ENCODE data around the gene KRT86. TPM values are rescaled to one million over a fixed set of nuclear protein-coding genes. Genes with fewer than 3 reads are reported as not detected.
A peak's percentile ranks its signal among the peaks of the same experiment; 100 is the strongest.

The KRT86 gene
- total and polyA plus RNA-seq, 2 donors from 2014 or later, result 1.3 TPM; not detected in 1

DNA sequence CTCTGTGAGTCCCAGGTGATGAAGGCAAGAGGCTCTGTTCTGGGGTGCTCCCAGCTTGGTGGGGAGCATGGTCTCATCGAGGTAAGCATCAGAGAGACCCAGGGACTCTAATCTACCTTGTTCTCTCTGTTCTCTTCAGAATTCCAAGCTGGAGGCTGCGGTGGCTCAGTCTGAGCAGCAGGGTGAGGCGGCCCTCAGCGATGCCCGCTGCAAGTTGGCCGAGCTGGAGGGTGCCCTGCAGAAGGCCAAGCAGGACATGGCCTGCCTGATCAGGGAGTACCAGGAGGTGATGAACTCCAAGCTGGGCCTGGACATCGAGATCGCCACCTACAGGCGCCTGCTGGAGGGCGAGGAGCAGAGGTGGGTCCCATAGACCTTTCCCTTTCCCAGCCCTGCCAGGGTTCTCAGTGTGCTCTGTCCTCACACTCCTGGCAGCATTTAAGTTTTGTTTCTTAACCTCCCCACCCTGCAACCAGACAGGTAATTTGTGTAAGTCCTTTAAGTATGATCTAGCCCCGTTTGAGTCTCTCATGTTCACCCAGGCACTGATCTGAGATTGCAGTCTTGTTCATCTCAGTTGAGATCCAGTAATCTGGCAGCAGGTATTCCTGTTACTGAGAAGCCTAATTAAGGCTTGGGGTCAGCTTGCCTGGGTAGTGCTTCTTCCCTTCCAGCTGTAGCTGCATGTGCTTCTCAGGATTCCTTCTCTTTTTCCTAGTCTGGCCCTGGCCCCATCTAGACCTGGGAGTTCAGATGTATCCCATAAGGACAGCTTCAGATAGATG is 31.7 kb downstream of the KRT86 start:
- TF ChIP-seq, protein P1, sequence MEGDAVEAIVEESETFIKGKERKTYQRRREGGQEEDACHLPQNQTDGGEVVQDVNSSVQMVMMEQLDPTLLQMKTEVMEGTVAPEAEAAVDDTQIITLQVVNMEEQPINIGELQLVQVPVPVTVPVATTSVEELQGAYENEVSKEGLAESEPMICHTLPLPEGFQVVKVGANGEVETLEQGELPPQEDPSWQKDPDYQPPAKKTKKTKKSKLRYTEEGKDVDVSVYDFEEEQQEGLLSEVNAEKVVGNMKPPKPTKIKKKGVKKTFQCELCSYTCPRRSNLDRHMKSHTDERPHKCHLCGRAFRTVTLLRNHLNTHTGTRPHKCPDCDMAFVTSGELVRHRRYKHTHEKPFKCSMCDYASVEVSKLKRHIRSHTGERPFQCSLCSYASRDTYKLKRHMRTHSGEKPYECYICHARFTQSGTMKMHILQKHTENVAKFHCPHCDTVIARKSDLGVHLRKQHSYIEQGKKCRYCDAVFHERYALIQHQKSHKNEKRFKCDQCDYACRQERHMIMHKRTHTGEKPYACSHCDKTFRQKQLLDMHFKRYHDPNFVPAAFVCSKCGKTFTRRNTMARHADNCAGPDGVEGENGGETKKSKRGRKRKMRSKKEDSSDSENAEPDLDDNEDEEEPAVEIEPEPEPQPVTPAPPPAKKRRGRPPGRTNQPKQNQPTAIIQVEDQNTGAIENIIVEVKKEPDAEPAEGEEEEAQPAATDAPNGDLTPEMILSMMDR (IDR thresholded peaks at IDR 0.05; ENCODE audit: borderline replicate concordance, extremely low read depth, insufficient read depth), result no peak
- Histone ChIP-seq H3K27me3 (ENCODE audit: control insufficient read depth, insufficient read depth, low read length) (no peaks in the 10 kb centered on the region), H3K4me3 (ENCODE audit: low read length in 3 of 3) (no peak overlapping the region)

DNA sequence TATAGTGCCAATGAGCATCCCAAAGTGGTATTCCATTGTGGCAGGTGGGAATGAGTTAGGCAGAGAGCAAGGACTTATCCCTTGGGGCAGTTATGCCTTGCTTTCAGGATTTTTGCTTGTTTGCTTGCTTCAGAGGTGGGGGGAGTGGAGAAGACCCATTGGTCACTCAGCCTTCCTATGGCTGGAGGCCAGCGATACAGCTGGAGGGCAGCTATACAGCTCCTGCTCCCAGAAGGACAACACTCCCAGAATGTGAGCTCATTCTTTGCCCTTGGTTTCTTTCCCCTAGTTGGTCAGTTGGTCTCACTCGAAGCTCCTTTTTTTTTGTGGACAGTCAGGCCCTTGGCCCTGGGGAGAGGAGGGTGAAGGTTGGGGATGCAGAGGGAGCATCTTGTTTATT is 32.3 kb downstream of the KRT86 start:
- no peaks in the 10 kb centered on the region for H3K27me3 ChIP-seq (ENCODE audit: control insufficient read depth, insufficient read depth, low read length)
- no peak overlapping the region for H3K27ac ChIP-seq (ENCODE audit: low read depth in 2 of 2, low read length in 2 of 2)
- TF ChIP-seq, protein P1 (IDR thresholded peaks at IDR 0.05; ENCODE audit: borderline replicate concordance, extremely low read depth, insufficient read depth), result no peak

More for the DNA sequence above, 31.7 kb downstream of the KRT86 start:
- no peaks in the 10 kb centered on the region for H3K4me1 ChIP-seq (ENCODE audit: control insufficient read depth in 2 of 3, insufficient read depth in 2 of 3, low read depth in 1 of 3, low read length in 3 of 3)
- H3K9ac ChIP-seq (ENCODE audit: low read length in 3 of 3), result no peak overlapping the region
- no peak overlapping the region for H3K27ac ChIP-seq (ENCODE audit: low read depth in 2 of 2, low read length in 2 of 2)
- no peaks in the 10 kb centered on the region for H3K36me3 ChIP-seq (ENCODE audit: control insufficient read depth in 2 of 3, insufficient read depth in 3 of 3, low read length in 3 of 3)
- no peaks in the 10 kb centered on the region for H3K9me3 ChIP-seq (ENCODE audit: control insufficient read depth in 2 of 3, insufficient read depth in 1 of 3, low read length in 3 of 3)
- intact Hi-C loops (cut with DNase I), result no loop called here
- FAIRE-seq (no peak), DNase-seq (no peak)

DNA sequence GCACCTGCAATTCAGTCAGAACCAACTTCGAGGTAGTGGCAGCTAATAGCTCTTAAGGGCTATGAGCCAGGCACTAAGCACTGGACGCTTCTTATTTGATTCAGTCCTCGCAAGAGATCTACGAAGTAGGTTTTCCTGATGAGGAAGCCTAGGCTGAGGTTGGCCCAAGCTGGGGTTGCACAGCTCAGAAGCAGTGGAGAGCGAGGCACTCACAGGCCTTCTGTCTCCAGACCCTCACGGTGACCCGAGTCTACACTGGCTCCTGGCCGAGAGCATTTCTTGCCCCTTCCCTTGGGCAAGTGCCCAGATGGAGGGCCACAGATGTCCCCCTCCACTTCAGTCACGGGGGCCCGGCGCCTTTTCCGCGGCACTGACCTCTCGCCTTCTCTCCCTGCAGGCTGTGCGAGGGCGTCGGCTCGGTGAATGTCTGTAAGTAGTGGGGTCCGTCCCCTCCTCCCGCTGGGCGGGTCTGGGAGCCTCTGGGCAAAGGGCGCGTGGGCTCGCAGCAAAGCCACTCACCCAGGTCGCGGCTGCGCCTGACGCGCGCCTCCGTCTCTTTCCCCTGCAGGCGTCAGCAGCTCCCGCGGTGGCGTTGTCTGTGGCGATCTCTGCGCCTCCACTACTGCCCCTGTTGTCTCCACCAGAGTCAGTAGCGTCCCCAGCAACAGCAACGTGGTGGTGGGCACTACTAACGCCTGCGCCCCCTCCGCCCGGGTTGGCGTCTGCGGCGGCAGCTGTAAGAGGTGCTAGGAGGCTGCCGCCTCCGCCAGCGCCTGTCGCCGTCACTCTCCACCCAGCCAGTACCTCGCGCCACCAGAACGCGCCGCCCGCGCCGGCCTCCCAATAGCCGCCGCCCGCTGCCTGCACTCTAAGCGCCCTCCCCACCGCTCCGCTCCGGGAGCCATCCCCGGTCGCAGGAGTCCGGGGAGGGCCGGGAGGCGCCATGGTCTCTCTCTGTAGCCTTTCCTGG is 33.7 kb downstream of the KRT86 start:
- Histone ChIP-seq H3K9ac (ENCODE audit: low read length in 3 of 3) (peak overlapping the region in 1 of 3 donors; percentile 19), H3K27me3 (ENCODE audit: control insufficient read depth, insufficient read depth, low read length) (no peaks in the 10 kb centered on the region), H3K4me1 (ENCODE audit: control insufficient read depth in 2 of 3, insufficient read depth in 2 of 3, low read depth in 1 of 3, low read length in 3 of 3) (no peaks in the 10 kb centered on the region), H3K36me3 (ENCODE audit: control insufficient read depth in 2 of 3, insufficient read depth in 3 of 3, low read length in 3 of 3) (no peaks in the 10 kb centered on the region), H3K27ac (ENCODE audit: low read depth in 2 of 2, low read length in 2 of 2) (no peak overlapping the region), H3K9me3 (ENCODE audit: control insufficient read depth in 2 of 3, insufficient read depth in 1 of 3, low read length in 3 of 3) (no peaks in the 10 kb centered on the region), H3K4me3 (ENCODE audit: low read length in 3 of 3) (peak overlapping the region; percentile 9 to 52 (median 20))
- DNase-seq (peak; percentile 79 to 89 (median 84)), FAIRE-seq (no peak)
- intact Hi-C loops (cut with DNase I), result no loop called here
- TF ChIP-seq, protein P1 (IDR thresholded peaks at IDR 0.05; ENCODE audit: borderline replicate concordance, extremely low read depth, insufficient read depth), result peak; percentile 11

More for the DNA sequence above, 32.3 kb downstream of the KRT86 start:
- intact Hi-C loops (cut with DNase I), result no loop called here
- Histone ChIP-seq H3K4me1 (ENCODE audit: control insufficient read depth in 2 of 3, insufficient read depth in 2 of 3, low read depth in 1 of 3, low read length in 3 of 3) (no peaks in the 10 kb centered on the region), H3K9me3 (ENCODE audit: control insufficient read depth in 2 of 3, insufficient read depth in 1 of 3, low read length in 3 of 3) (no peaks in the 10 kb centered on the region), H3K36me3 (ENCODE audit: control insufficient read depth in 2 of 3, insufficient read depth in 3 of 3, low read length in 3 of 3) (no peaks in the 10 kb centered on the region), H3K4me3 (ENCODE audit: low read length in 3 of 3) (no peak overlapping the region), H3K9ac (ENCODE audit: low read length in 3 of 3) (no peak overlapping the region)
- DNase-seq (peak in 1 of 5 donors; percentile 23), FAIRE-seq (no peak)

Data from kidney (tissue), 14 donors.